H1 (cell line): Measurements from ENCODE around the gene COG7. TPM values are rescaled to one million over a fixed set of nuclear protein-coding genes. Genes with fewer than 3 reads are reported as not detected.

Experiments used
- CTCF ChIA-PET: fragments of 300-600 bp; sonication (Branson Sonifier 250); formaldehyde crosslinking; loops from one replicate; lab custom pipeline; 2021; ENCODE audit not compliant: partially characterized antibody; lab: Charles Lee
- POLR2A ChIA-PET: fragments of 300-600 bp; sonication (Branson Sonifier 250); formaldehyde crosslinking; loops from one replicate; lab custom pipeline; 2021; ENCODE audit warnings: inconsistent platforms; ENCODE audit not compliant: partially characterized antibody; lab: Charles Lee
- DNase-seq, 2 experiments: peaks; one replicate each; pipeline versions ENCODE4 v3.0.0 to v3.0.0-alpha.2; 2010 to 2022; ENCODE audit warnings: low spot score in 2 of 2, low read depth in 1 of 2, mixed read lengths in 1 of 2
- FAIRE-seq: peaks from 2 replicates; lab custom pipeline; 2011; peaks lifted over from hg19 to GRCh38; lab: Jason Lieb, UNC
- H2AFZ ChIP-seq: 2 replicates; pipeline ENCODE4 v1.8.1; 2012; ENCODE audit warnings: low read length, inconsistent platforms
- H2AK5ac ChIP-seq: 2 replicates; pipeline ENCODE4 v1.6.1; 2013; ENCODE audit warnings: low read depth, low read length
- H2BK120ac ChIP-seq: replicated peaks from 2 replicates; pipeline ENCODE3; 2013; ENCODE audit warnings: low read depth, low read length, inconsistent platforms
- H2BK12ac ChIP-seq: 2 replicates; pipeline ENCODE4 v1.6.1; 2013; ENCODE audit warnings: low read depth, low read length
- H2BK15ac ChIP-seq: 2 replicates; pipeline ENCODE4 v1.6.1; 2013; ENCODE audit warnings: low read length
- H2BK20ac ChIP-seq: 2 replicates; pipeline ENCODE4 v1.6.1; 2013; ENCODE audit warnings: low read length
- H2BK5ac ChIP-seq: 2 replicates; pipeline ENCODE4 v1.6.1; 2013; ENCODE audit warnings: low read depth, low read length
- H3K14ac ChIP-seq: 2 replicates; pipeline ENCODE4 v1.6.1; 2013; ENCODE audit warnings: inconsistent platforms; ENCODE audit not compliant: insufficient read length
- H3K18ac ChIP-seq: 2 replicates; pipeline ENCODE4 v1.6.1; 2013; ENCODE audit warnings: low read length; ENCODE audit errors: extremely low read depth
- H3K23ac ChIP-seq: 2 replicates; pipeline ENCODE4 v1.6.1; 2013; ENCODE audit warnings: inconsistent platforms; ENCODE audit not compliant: insufficient read length
- H3K23me2 ChIP-seq: 2 replicates; pipeline ENCODE4 v1.6.1; 2013; ENCODE audit warnings: low read depth, low read length
- H3K27ac ChIP-seq: 2 replicates; pipeline ENCODE4 v1.6.1; 2011; ENCODE audit warnings: low read depth, low read length, inconsistent platforms
- H3K27me3 ChIP-seq, 4 experiments: replicated peaks in 1 of 4; 1 replicate in 1 of 4; 2 replicates in 3 of 4; pipeline versions ENCODE4 v1.6.1 to v1.8.1; 2011 to 2013; ENCODE audit warnings: low read length in 3 of 4, mild to moderate bottlenecking in 3 of 4, inconsistent platforms in 2 of 4, mixed read lengths in 2 of 4, moderate library complexity in 1 of 4; ENCODE audit not compliant: control insufficient read depth in 3 of 4, insufficient read depth in 3 of 4; ENCODE audit errors: extremely low read depth in 1 of 4
- H3K36me3 ChIP-seq, 4 experiments: 2 replicates each; pipeline versions ENCODE4 v1.6.1 to v1.8.1; 2011 to 2013; ENCODE audit warnings: mild to moderate bottlenecking in 4 of 4, low read length in 3 of 4, moderate library complexity in 2 of 4, control low read depth in 1 of 4, inconsistent platforms in 1 of 4; ENCODE audit not compliant: insufficient read depth in 4 of 4, control insufficient read depth in 2 of 4
- H3K4ac ChIP-seq: replicated peaks from 2 replicates; pipeline ENCODE3; 2013; ENCODE audit warnings: low read length, low read depth, mixed read lengths, inconsistent platforms; ENCODE audit not compliant: insufficient read length
- H3K4me1 ChIP-seq, 4 experiments: replicated peaks in 1 of 4; 1 replicate in 1 of 4; 2 replicates in 3 of 4; pipeline versions ENCODE4 v1.6.1 to v1.8.1; 2011 to 2013; ENCODE audit warnings: low read length in 3 of 4, inconsistent platforms in 2 of 4, mixed read lengths in 1 of 4; ENCODE audit not compliant: insufficient read depth in 4 of 4, control insufficient read depth in 3 of 4
- H3K4me2 ChIP-seq, 2 experiments: 2 replicates each; pipeline versions ENCODE4 v1.6.1 to v1.8.1; 2011 to 2013; ENCODE audit warnings: low read depth in 2 of 2, low read length in 2 of 2, control low read depth in 1 of 2, inconsistent platforms in 1 of 2, mild to moderate bottlenecking in 1 of 2; ENCODE audit not compliant: insufficient read depth in 1 of 2
- H3K4me3 ChIP-seq, 4 experiments: fragments of 200-600, 300-600 bp in 1 of 4; sonication (generic), shearing (Covaris generic), sonication (Bioruptor Twin) in 1 of 4; 2 replicates each; pipeline versions ENCODE4 v1.5.1 to v1.8.1; 2011 to 2016; ENCODE audit warnings: low read length in 4 of 4, low read depth in 3 of 4, control low read depth in 2 of 4, inconsistent platforms in 2 of 4, mild to moderate bottlenecking in 2 of 4, mixed read lengths in 1 of 4, moderate library complexity in 1 of 4; ENCODE audit not compliant: insufficient read depth in 2 of 4; ENCODE audit errors: extremely low read depth in 1 of 4
- H3K56ac ChIP-seq: replicated peaks from 2 replicates; pipeline ENCODE3; 2013; ENCODE audit warnings: low read depth, mild to moderate bottlenecking, mixed read lengths, low read length, inconsistent platforms; ENCODE audit not compliant: insufficient read length
- H3K79me1 ChIP-seq: 2 replicates; pipeline ENCODE4 v1.6.1; 2013; ENCODE audit warnings: low read depth, low read length, control low read depth
- H3K79me2 ChIP-seq, 2 experiments: 2 replicates each; pipeline versions ENCODE4 v1.6.1 to v1.8.1; 2012 to 2013; ENCODE audit warnings: low read length in 2 of 2, mild to moderate bottlenecking in 2 of 2, inconsistent platforms in 1 of 2; ENCODE audit not compliant: insufficient read depth in 2 of 2, control insufficient read depth in 1 of 2
- H3K9ac ChIP-seq, 4 experiments: replicated peaks in 1 of 4; 1 replicate in 1 of 4; 2 replicates in 3 of 4; pipeline versions ENCODE4 v1.6.1 to v1.8.1; 2011 to 2013; ENCODE audit warnings: low read depth in 3 of 4, low read length in 3 of 4, control low read depth in 2 of 4, mild to moderate bottlenecking in 2 of 4, moderate library complexity in 2 of 4, inconsistent platforms in 1 of 4; ENCODE audit errors: extremely low read depth in 1 of 4
- H3K9me3 ChIP-seq, 2 experiments: 2 replicates each; pipeline versions ENCODE4 v1.6.1 to v1.8.1; 2012 to 2013; ENCODE audit warnings: mild to moderate bottlenecking in 2 of 2, moderate library complexity in 2 of 2, control low read depth in 1 of 2, inconsistent platforms in 1 of 2, low read depth in 1 of 2, low read length in 1 of 2, mixed read lengths in 1 of 2; ENCODE audit not compliant: insufficient read depth in 2 of 2
- H4K20me1 ChIP-seq, 2 experiments: replicated peaks in 1 of 2; 2 replicates each; pipeline versions ENCODE3 to v1.8.1; 2011 to 2013; ENCODE audit warnings: inconsistent platforms in 2 of 2, low read length in 2 of 2, mild to moderate bottlenecking in 1 of 2; ENCODE audit not compliant: insufficient read depth in 2 of 2, control insufficient read depth in 1 of 2
- H4K5ac ChIP-seq: 2 replicates; pipeline ENCODE4 v1.6.1; 2013; ENCODE audit warnings: low read length, low read depth, mixed read lengths, inconsistent platforms; ENCODE audit not compliant: insufficient read length
- H4K8ac ChIP-seq: 2 replicates; pipeline ENCODE4 v1.8.0; 2013; ENCODE audit warnings: mild to moderate bottlenecking, moderate library complexity, low read length, inconsistent platforms; ENCODE audit not compliant: insufficient read depth; ENCODE audit errors: extremely low read depth
- H4K91ac ChIP-seq: replicated peaks from 2 replicates; pipeline ENCODE3; 2013; ENCODE audit warnings: low read length, mixed read lengths, inconsistent platforms; ENCODE audit not compliant: insufficient read length
- BACH1 ChIP-seq: IDR thresholded peaks from 2 replicates; pipeline ENCODE4 v1.6.1; 2012; ENCODE audit warnings: low read length, improper control_type of control experiment
- BCL11A ChIP-seq, 2 experiments: IDR thresholded peaks; one replicate each; pipeline ENCODE4 v1.6.1; 2011; ENCODE audit warnings: low read depth in 2 of 2, low read length in 2 of 2, mild to moderate bottlenecking in 2 of 2
- CBX5 ChIP-seq: fragments of 300-800, 300-1000 bp; sonication (generic); IDR thresholded peaks from 2 replicates; pipeline ENCODE4 v1.7.1; 2016; ENCODE audit warnings: antibody characterized with exemption, low read length, low read depth
- CEBPB ChIP-seq: IDR thresholded peaks from 2 replicates; pipeline ENCODE4 v1.6.1; 2012; ENCODE audit warnings: low read depth, low read length
- CHD1 ChIP-seq: IDR thresholded peaks from 2 replicates; pipeline ENCODE4 v1.6.1; 2012; ENCODE audit warnings: low read depth, low read length, improper control_type of control experiment
- CHD2 ChIP-seq: IDR thresholded peaks from 2 replicates; pipeline ENCODE4 v1.6.1; 2012; ENCODE audit warnings: low read length, improper control_type of control experiment
- CREB1 ChIP-seq: IDR thresholded peaks from 2 replicates; pipeline ENCODE4 v1.6.1; 2012; ENCODE audit warnings: inconsistent platforms
- CTBP2 ChIP-seq: IDR thresholded peaks from 2 replicates; pipeline ENCODE4 v1.7.0; 2011; ENCODE audit warnings: borderline replicate concordance, mild to moderate bottlenecking, moderate library complexity, mixed read lengths, low read length; ENCODE audit not compliant: insufficient read depth, insufficient read length
- EGR1 ChIP-seq: IDR thresholded peaks from 2 replicates; pipeline ENCODE4 v1.6.1; 2011; ENCODE audit warnings: low read depth, low read length, borderline replicate concordance
- GTF2F1 ChIP-seq: IDR thresholded peaks from 2 replicates; pipeline ENCODE4 v1.6.1; 2012; ENCODE audit warnings: low read depth, low read length, improper control_type of control experiment, borderline replicate concordance
- HDAC2 ChIP-seq, 2 experiments: fragments of 300-600 bp in 1 of 2; sonication (generic) in 1 of 2; IDR thresholded peaks; 2 replicates each; pipeline ENCODE4 v1.6.1; 2011 to 2012; ENCODE audit warnings: low read depth in 2 of 2, low read length in 2 of 2, mild to moderate bottlenecking in 2 of 2, moderate library complexity in 2 of 2, borderline replicate concordance in 1 of 2, inconsistent platforms in 1 of 2
- KDM1A ChIP-seq: fragments of 200-600, 300-600 bp; sonication (generic); IDR thresholded peaks from 2 replicates; pipeline ENCODE4 v1.7.1; 2016; ENCODE audit warnings: mild to moderate bottlenecking, low read length, borderline replicate concordance
- PHF8 ChIP-seq: fragments of 200-600 bp; sonication (generic); conservative IDR thresholded peaks from 2 replicates; pipeline ENCODE4 v1.7.1; 2012; ENCODE audit warnings: low read depth, mild to moderate bottlenecking, inconsistent platforms, low read length, moderate library complexity
- SIX5 ChIP-seq: IDR thresholded peaks from 2 replicates; pipeline ENCODE4 v1.6.1; 2011; ENCODE audit warnings: mild to moderate bottlenecking, low read depth, low read length
- SRF ChIP-seq: IDR thresholded peaks from 2 replicates; pipeline ENCODE4 v1.6.1; 2011; ENCODE audit warnings: mild to moderate bottlenecking, low read depth, low read length, moderate library complexity
- TAF7 ChIP-seq: optimal IDR thresholded peaks from 2 replicates; pipeline ENCODE3; 2011; ENCODE audit warnings: low read depth, mild to moderate bottlenecking, inconsistent platforms, low read length, moderate library complexity, borderline replicate concordance
- WGBS, 2 experiments: shearing (Covaris generic) in 1 of 2; methylation state at CpG; one replicate each; pipeline versions ENCODE4 v1.1.6 to v1.1.7; 2013 to 2015; ENCODE audit warnings: low lambda C conversion rate in 2 of 2, mixed read lengths in 2 of 2, inconsistent platforms in 1 of 2, low coverage in 1 of 2, missing lambda C conversion rate in 1 of 2; ENCODE audit not compliant: insufficient replicate concordance in 2 of 2, insufficient coverage in 1 of 2, insufficient read length in 1 of 2; ENCODE audit errors: extremely low coverage in 1 of 2, missing lambda C conversion rate in 1 of 2; 5-methylcytosine and 5-hydroxymethylcytosine counted together
- polyA plus RNA-seq, 7 experiments: library from polyadenylated mRNA; depleted of rRNA in 3 of 7; stranded (reverse) in 5 of 7; unstranded in 2 of 7; fragments of >200 nt in 5 of 7; fragments of 200-250 nt in 2 of 7; gene quantifications; 1 replicate in 5 of 7; 2 replicates in 1 of 7; 4 replicates in 1 of 7; pipeline versions ENCODE4 v1.2.1 to v1.2.3, GENCODE V29; 2011 to 2013; ENCODE audit warnings: missing spikeins in 2 of 7, mixed read lengths in 2 of 7
- total RNA-seq: library from RNA; stranded (reverse); fragmentation: NEBNext Ultra II Directional; extraction: Animal tissue kit (Norgen Biotek cat#: 25700); gene quantifications from 2 replicates; pipeline ENCODE4 v1.2.1, GENCODE V29; 2021

The COG7 gene
- total and polyA plus RNA-seq, 2 of the 8 experiments (the other 6 are each of a cell fraction or from before 2014, with no cell fraction given), result 17.2 to 40.4 TPM

- H3K23ac ChIP-seq, result no peak overlapping the region
- CTCF ChIA-PET, result no interaction called here
- H2AFZ ChIP-seq, result no peak overlapping the region
- no peaks in the 10 kb centered on the region; the same call in 1 of the 2 replicates for H3K79me1 ChIP-seq
- H3K23me2 ChIP-seq, result no peaks in the 10 kb centered on the region
- no peak overlapping the region for H2BK15ac ChIP-seq
- no peak overlapping the region for H3K9ac ChIP-seq
- H2BK5ac ChIP-seq, result no peak overlapping the region
- FAIRE-seq, result no peak
- no peak overlapping the region for H2BK120ac ChIP-seq
- no peak overlapping the region for H3K4ac ChIP-seq
- H3K4me1 ChIP-seq, result no peaks in the 10 kb centered on the region
- H4K20me1 ChIP-seq, result peaks cover 10% of the 10 kb centered on the region in 2 experiments
- H2BK20ac ChIP-seq, result no peak overlapping the region
- H3K4me2 ChIP-seq, result no peak overlapping the region
- no peak overlapping the region for H3K27ac ChIP-seq
- TF ChIP-seq CTBP2 (no peak), SIX5 (no peak), BACH1 (no peak), SRF (no peak), CREB1 (no peak), CHD2 (no peak), PHF8 (no peak), HDAC2 (IDR thresholded peaks at IDR 0.05; ENCODE audit: borderline replicate concordance in 1 of 2, low read depth in 2 of 2, low read length in 2 of 2) (no peak), GTF2F1 (no peak), BCL11A (IDR thresholded peaks at IDR 0.05; ENCODE audit: low read depth in 2 of 2, low read length in 2 of 2) (no peak), EGR1 (no peak), CHD1 (no peak), CBX5 (no peak), TAF7 (no peak), CEBPB (no peak), KDM1A (no peak)
- H3K27me3 ChIP-seq, result no peaks in the 10 kb centered on the region
- POLR2A ChIA-PET, result no interaction called here
- no peaks in the 10 kb centered on the region for H3K79me2 ChIP-seq
- no peak overlapping the region for H2AK5ac ChIP-seq
- no peak overlapping the region for H3K18ac ChIP-seq
- peaks cover 51 to 91% (median 76%) of the 10 kb centered on the region in 4 experiments for H3K36me3 ChIP-seq
- 89% methylated on average over 3 of the region's 3 CpGs; no CpG with 5 or more reads in 1 of the 2 experiments for WGBS, 2 experiments
- H3K4me3 ChIP-seq, result no peak overlapping the region
- no peak overlapping the region for H3K14ac ChIP-seq
- H3K9me3 ChIP-seq, result no peaks in the 10 kb centered on the region
- no peak overlapping the region for H3K56ac ChIP-seq
- H4K5ac ChIP-seq, result no peak overlapping the region
- no peak for DNase-seq
- no peak overlapping the region for H4K91ac ChIP-seq
- H4K8ac ChIP-seq, result no peak overlapping the region; the same call in 1 of the 2 replicates
- no peak overlapping the region for H2BK12ac ChIP-seq
These were observed 25.6 kb upstream of the COG7 start for GRCh38 chr16:23478566-23478965.
